NOMO-1 treated with DMSO at 0.1 percent for 48 hours (cell line): Measurements from ENCODE around the gene TBCD.

Experiments
- DNase-seq: peaks from one replicate; lab custom pipeline; 2025; ENCODE audit not compliant: unreplicated experiment; lab: John Stamatoyannopoulos, UW

The TBCD gene

DNA sequence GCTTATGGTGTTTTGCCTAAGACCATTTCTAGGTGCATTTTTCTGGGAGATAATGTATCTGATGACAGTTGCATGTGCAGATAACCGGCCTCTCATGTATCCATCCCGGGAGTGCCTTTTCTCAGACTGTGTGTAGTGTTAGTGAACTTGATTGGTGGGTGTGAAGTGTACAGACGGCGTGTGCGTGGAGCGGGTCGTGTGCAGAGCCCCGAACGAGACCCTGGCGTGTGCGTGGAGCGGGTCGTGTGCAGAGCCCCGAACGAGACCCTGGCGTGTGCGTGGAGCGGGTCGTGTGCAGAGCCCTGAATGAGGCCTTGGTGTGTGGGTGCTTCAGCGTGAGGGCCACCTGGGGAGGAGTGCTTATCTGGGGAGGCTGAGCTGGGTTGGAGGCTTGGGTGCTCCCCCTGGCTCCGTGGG is 116.9 kb downstream of the TBCD start:
- no peak for DNase-seq

DNA sequence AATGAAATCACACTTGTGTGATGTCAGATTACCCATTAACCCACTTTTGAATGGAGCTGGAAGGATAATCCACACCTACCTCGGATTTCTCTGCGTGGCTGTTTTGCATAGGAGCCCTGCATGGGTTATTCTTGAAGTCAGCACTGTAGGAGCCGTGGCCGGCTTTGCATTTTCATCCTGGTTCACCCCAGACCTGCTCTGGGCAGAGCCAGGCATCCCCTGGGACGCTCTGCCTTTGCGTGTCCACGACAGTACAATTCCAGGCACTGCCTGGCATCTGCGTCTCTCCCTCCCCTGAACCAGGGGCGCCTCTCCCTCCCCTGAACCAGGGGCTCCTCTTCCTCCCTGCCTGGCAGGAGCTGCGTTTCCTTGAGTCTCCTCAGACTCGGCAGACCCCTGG is 117.7 kb downstream of the TBCD start:
- DNase-seq: no peak

DNA sequence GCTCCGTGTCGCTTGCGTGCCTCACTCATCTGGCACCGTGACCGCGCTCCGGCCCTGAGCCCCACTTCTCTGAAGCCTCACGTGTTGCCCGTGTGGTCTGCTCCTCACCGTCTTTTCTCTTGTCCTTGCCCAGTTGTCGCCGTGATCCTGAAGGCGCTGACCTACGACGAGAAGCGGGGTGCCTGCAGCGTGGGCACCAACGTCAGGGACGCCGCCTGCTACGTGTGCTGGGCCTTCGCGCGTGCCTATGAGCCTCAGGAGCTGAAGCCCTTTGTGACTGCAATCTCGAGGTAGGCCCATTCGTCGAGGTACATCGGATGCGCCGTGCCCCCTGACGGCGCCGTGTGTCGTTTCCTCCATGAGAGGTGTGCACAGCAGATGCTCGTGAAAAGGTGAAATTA is 118.2 kb downstream of the TBCD start:
- DNase-seq: no peak

DNA sequence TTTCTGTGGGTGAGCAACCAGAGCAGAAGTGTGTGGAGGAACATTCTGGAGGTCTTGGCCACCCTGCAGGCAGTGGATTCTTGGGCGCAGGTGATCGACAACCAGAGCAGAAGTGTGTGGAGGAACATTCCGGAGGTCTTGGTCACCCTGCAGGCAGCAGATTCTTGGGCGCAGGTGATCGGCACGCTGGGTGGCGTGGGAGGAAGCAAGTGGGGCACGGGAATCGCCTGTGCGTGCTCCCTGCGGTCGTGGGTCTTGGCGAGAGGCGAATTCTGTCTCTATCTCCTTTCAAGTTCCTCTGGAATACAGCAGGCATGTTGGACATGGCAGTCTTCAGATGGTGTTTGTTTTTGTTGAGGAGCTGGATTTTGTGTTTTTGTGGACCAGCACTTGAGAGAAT is 118.7 kb downstream of the TBCD start:
- DNase-seq: no peak

DNA sequence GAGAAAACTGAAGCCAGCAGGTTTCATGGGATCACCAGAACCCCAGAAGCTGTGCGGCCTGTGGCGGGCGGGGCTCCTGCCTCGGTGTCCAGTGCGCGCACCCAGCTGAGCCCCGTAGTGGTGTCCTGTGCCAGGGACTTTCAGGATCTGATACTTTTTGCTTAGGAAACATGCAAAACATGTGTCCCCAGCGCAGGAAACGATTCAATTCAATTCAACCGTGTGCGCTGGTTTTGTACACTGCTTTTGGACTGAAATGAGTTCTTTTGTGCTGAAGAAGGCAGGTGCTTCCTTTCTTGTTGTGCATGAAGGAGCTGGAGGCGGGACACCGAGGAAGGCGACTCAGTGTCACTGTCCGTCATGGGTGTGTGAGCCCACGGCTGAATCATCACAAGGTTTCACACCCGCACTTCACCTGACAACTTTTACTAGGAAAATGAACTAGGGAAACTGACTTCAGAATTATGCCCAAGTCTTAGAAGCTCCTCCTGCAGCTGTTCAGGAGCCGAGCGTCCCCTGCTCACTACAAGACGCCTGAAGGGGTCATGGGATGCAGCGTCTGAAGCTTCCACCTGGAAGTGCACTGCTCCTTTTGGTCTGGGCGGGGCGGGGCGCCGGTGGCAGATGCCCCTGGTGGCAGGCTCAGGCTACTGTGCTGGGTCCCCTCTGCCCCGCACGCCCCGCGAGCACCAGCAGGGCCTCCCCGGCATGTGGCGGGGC is 119.4 kb downstream of the TBCD start:
- no peak for DNase-seq

DNA sequence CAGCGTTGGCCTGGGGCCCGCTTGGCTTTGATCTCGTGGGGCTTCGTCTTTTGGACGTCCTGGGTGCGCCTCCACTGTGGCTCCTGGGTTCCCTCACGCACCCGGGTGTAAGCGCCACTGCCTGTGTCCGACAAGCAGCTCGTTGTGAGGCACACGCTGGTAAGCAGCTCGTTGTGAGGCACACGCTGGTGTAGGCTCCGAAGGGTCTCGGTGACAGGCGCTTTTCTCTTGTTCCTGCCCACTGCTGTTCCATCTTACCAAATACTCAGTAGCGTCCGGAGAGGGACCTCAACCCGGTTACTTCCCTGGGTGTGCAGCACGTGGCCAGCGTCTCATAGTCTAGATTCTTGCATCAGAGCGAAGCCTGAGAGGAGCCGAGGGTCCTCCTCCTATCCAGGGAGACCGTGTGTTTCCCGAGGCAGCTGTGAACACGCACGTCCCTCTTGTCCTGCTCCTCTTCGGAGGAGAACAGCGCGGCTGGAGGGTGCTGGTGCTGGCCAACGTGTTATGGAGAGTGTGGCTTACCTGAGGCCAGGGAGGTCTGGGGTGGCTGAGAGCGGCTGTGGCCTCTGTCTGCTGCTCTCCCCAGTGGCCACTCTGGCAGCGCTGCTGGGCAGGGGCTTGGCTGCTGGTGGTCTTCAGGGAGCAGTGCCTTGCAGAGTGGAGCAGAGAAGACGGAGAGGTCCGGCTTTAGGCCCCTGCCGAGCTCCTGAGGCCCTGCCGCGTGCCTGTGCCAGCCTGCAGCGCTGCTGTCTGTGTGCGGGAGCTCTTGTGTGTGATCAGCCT is 120.1 kb downstream of the TBCD start:
- DNase-seq: no peak

DNA sequence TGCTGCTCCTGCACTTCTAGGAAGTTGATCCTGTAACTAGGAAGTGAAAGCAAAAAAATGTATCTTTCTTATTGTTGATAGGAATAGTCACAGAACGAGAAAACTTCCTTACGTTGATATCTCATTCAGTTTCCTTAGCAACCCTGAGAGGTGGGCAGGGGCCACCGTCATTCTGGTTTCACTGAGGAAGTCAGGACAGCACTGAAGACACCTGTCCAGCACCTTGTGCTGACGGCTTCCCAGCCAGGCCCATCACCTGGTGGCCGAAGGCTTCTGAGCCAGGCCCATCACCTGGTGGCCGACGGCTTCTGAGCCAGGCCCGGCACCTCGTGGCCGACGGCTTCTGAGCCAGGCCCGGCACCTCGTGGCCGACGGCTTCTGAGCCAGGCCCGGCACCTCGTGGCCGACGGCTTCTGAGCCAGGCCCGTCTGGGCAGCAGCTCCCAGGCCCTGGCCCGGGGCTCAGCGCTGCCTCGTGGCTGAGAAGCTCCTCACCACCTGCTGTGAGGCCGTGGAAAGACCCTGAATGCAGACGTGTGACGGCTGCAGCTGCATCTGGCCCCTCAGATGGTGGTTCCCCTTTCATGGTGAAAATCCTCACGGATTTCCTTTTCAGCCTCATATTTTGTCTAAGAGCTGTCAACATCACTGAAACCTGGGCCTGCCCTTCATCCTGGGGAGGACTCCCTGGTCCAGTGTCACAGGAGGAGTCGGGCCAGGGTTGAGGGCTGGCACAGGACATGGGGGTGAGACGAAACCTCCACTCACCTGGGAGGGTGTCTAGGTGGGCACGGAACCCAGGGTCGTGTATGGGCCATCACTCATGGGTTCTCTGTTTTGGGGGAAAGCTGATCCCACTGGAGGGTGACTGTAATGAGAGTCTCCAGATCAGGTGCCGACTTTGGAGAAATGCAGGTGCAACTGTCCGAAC is 121.0 kb downstream of the TBCD start:
- DNase-seq: no peak

DNA sequence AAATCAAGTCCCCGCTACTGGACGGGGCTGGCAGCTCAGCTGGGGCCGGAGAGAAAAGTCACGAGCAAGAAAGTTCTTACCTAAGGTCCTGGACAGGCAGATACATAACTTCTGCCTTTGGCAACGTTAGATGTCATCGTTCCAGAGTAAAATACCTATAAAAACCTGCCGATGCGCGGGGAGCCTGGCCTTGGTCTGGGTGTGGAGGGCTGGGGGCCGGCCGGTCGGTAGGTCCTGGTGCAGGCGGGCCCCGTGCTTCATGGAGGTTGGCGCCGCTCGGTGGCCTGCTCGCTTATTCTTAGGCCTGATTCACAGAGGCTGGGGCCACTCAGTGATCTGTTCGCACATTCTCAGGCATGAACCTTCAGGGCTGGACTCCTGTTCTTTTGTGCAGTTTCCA is 121.7 kb downstream of the TBCD start:
- no peak for DNase-seq

DNA sequence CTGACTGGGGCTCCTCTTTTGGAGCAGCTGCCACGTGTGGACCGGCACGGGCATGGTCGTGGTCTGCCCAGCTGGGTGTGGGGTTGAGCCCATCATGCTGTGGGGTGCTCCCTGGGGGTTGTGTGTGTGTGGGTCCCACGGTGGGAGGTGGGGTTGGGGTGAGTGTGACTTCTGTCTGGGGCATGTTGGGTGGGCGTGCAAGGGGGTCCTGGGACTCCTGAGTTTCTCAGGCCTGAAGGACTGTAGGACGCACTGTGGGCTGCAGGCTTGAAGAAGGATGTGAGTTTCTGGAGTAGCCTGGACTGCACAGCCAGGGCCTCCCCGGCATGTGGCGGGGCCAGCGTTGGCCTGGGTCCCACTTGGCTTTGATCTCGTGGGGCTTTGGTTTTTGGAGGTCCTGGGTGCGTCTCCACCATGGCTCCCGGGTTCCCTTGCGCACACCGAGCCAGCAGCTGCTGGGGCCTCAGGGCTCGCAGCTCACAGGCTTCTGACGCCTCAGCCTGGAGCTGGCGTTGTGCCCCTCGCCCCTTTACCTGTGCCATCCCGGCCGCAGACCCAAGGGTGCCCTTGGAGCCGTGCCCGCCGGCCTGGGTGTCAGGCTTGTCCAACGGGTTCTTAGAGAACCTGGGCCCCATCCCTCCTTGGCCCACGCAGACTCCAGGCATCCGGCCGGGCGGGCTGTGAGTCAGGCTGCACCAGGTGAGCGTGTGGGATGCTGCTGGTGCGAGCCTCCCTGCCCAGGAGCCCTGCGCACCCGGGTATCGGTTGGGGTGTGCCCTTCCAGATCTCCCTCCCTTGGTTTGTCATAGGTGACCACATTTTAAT is 122.4 kb downstream of the TBCD start:
- DNase-seq: no peak

DNA sequence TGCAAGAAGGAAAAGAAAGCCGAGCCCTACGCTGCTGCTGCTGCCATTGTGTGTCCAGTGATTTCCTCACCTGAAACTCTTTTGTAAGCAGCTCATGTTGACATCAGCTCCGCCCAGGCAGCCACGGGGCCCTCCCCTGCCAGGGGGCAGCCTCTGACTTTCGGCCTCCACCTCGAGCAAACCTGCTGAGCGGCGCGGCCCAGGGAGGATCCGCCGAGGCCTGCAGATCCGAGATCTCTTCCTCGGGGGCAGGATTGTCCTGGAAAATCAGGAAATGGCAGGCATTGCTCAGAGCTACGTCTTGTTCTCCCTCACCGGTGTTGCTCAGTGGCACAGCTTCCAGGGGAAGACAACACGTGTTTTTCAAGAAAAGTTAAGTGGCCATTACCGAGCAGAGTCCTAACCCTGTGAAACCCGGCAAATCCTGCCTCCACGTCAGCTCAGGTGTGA is 123.6 kb downstream of the TBCD start:
- peak; percentile 30 for DNase-seq

DNA sequence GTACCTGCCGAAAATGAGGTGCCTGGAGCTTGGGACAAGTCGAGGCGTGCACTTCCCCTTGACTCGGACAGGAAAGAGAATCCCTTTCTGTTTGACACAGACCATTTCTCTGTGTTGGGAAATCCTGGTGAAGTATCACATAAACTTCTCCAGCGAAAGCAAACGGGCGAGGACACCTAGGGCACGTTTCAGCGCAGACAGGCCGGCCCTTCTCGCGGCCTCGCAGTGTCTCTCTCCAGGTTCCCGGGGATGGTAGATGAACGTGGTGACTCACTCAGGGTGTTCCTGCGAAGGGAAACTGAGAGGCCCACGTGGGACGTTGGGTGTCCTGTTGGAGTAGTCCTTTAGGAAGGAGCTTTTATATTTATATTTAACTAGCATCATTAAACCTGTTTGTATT is 124.3 kb downstream of the TBCD start:
- DNase-seq: peak; percentile 65

DNA sequence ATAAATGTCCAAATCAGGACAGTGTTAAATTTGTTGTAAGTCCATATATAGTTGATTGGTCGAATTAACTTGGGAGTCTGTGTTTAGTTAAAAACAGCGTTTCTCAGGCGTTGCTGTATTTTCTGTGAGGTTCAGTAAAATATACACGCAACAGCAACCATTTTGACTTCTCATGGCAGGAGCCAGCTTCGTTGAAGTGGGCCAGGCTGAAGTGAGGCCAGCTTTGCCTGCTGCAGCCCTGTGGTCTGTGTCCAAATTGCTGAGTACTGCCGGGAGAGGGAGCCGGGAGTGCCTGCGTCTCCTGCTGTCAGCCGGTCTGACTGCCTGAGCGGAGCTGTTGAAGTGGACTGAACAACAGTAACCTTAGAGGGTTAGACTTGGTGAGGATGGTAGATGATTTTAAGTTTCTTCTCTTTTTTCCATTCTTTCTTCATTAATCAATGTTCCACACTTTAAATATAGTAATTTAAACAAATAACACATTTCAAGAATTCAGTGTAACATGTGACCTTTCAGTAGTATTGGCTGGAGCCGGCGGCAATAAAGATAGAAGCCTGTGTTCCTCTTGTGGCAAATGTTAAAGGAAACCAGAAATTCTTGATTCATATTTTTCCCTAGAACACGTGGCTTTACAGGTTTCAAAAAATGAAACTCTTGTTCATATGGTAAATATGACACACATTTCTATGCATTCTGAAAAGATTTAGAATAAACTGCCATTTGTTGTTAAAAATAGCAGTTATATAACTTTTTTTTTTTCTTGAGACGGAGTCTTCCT is 124.9 kb downstream of the TBCD start:
- DNase-seq: no peak

DNA sequence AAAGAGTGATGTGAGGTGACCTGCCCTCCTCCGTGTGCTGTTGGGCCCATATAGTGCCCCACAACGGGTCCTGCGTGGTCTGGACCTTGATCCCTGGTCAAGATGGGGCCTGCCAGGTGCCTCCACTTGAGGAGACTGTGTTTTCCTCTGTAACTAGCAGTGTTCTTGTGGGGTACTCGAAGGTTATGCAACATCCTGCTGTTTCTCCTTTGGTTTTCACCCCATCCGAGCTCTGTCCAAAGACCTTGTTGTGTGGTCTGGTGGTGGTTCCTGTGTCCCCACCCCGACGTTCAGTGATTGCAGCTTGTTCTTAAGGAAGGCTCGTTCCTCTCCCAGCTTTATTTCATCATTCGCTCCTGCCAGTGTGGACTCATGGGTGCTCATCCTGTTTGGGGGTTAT is 126.7 kb downstream of the TBCD start:
- DNase-seq: peak; percentile 55

DNA sequence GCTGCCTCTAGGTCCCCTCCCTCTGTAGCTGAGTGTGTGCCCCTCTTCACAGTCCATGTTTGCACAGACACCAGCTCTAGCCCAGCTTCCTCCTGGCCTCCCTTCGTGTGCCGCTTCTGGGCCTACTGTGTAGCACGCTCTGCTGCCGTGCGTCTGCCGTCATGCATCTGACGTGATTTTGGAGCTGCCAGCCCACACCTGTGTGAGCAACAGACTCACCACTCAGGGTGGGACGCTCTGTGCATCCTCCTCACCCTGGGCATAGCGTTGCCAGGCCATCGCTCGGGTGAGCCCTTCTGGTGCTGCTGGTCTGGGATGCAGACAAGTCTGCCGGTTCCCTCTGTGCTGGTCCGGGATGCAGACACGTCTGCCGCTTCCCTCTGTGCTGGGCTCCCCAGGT is 127.4 kb downstream of the TBCD start:
- no peak for DNase-seq

DNA sequence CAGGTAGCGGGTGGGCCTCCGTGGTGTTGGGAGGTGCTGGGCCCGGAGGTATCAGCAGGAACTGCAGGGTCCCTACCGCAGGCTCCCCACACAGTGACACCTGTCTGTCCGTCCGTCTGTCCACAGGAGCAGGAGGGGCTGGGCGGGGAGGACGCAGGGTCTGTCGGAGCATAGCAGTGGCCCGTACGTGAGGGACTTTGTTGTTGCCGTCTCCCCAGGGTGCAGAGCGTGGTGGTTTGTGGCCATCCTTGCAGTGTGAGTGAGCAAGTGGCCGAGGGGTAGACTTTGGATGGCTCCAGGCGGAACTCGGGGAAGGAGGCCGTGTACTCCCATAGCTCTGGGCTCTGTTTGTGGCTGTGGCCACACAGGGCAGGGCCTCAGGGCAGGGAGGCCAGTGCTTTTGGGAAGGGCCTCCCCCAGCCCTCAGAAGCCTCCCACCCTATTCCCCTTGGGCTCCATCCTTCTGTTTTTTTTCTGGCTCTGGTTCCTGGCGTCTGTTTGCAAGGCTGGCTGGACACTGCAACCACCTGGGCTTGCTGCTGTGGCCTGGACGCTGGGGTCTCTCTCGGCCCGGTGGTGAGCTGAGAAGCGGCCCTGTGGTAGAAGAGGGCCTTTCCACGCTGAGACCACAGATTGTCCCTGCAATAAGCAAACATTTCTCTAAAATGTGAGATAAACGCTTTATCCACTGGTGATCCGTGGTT is 128.9 kb downstream of the TBCD start:
- no peak for DNase-seq

DNA sequence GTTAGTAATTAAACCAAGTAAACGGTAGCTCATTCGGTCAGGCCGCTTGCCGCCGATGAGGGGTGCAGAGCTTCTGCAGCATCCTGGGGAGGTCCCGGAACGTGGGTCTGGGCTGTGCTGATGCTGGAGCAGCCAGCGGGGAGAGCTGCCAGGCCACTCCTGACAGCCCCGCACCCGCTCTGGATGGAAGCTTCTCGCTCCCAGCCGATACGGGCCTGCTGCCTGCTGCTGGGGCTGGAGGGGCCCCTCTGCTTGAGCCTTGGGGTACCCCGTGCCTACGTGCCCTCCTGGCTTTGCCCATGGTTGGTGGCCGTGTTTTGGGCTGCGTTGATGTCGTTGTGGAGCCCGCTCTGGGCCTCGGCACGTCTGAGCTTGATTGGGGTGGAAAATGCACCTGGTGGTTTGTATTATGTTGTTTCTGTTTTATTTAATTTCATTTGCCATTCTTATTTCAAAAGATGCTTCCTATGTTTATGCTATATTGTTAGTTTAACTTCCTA is 129.5 kb downstream of the TBCD start:
- no peak for DNase-seq

DNA sequence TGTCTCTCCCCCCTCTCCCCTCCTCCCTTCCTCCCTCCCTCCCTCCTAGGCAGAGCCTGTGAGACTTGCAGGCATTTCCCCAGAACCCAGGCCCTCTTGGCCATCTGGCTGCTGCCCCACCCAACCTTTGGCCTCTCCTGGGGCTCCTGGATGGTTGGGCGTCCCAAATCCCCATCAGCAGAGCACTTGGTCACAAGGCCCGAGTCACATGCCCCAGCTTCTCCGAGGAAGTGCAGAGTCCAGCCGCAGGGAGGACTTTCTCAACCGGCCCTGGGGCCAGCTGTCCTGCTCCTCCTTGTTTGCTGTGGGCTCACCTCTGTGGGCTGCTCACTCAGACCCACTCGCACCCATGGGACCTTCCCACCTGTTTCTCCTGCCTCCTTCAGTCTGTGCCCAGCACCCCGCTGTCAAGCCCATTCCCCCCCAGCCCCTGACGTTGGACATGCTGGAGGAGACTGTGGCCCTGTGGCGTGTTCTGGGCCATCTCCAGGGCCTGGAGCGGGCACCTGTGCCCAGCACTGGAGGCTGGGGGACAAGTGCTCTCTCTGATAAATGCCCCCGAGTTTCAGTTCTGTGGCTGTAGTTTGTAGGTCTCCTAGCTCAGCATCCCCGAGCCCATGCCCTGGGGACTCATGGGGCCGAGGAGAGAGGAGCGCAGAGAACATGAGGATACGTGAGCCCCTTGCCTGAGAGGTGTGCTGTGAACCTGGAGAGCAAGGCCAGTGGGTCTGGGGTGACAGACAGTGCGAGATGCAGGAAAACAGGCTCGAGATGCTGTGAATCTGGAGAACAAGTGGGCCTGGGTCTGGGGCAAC is 130.2 kb downstream of the TBCD start:
- no peak for DNase-seq

DNA sequence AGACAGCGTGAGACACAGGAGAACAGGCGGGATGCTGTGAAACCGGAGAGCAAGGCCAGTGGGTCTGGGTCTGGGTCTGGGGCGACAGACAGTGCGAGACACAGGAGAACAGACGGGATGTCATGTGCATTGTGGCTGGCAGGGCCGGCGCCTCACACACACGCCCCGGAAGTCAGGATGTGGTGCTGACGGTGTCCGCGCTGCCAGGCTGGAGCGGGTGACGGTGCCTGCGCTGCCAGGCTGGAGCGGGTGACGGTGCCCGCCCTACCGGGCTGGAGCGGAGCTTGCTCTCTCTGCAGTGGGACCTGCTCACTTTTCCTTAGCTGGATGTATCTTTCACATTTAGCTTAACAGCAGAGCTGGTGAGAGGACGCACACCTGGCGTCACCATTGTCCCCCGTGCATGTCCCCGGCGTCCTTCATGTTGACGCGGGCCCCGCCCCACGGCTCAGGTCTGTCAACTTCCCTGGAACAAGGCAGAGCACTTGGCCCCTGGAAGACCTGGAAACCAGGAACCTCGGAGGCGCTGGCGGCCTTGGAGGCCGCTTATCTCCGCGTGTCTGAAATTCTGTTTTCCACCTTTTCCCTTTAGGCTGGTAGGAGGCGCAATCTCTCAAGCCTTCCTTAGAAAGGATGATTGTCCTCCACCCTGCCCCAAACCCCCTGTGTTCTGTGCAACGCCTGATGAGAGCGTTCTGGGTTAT is 131.0 kb downstream of the TBCD start:
- DNase-seq: no peak
